Fibroblast of skin of right quadriceps (primary cell): ENCODE results near the gene ZFHX3.

Source experiments
- DNase-seq: peaks from one replicate; pipeline ENCODE4 v3.0.0-alpha.2; 2013

ZFHX3 gene

GRCh38 chr16:72926177-72927070 is 121.5 kb downstream of the ZFHX3 start:
- no peak for DNase-seq

- DNase-seq = no peak
Observed at GRCh38 chr16:72925631-72925979, 122.3 kb downstream of the ZFHX3 start.

DNA sequence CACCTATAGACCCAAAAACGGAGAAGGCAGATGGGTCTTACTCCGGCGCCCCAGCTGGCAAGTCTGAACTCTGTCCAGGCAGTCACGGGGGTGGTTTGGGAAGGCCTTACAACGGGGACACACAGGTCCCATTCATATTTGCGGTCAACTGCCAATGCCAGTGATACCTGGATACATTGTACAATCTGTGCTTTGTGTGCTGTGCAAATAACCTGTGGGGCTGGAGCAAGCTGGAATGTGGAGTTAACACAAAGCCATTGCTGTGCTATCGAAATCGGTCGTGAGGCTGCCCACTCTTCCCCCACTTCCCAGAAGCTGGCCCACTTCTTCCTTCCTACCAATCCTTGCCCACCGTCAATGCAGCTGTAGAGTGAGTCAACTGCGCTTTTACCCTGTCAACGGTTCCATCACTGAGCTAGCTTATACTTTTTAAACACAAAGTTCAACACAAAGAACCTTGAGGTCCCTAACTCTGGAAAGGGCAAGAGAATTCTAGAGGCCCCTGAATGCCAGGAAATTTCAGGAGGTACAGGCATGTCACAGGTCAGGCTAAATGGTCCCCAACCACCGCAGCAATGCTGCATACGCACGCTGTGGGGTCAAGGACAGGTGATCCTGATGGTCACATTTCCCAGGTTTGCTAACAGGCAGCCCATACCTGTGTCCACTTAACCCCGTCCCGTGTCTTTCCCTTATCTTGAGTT is 122.8 kb downstream of the ZFHX3 start:
- DNase-seq = no peak

DNA sequence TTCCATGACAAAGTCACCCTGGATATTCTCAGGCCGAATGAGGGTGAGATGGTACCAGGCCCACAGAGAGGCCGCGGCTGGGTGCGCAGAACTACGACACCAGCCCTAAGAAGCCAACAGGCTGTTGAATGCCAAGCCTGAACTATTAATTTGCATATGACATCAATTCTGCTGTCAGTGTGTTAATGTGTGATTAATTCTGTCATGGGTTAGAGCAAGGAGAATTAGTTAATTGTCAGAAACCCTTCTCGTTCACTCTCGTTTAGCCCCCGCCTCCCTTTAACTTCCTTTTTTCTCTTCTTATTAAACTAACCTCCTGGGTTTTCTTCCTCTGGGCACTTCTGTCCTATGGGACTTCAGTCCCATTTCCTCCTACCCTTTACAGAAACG is 123.4 kb downstream of the ZFHX3 start:
- no peak for DNase-seq

DNA sequence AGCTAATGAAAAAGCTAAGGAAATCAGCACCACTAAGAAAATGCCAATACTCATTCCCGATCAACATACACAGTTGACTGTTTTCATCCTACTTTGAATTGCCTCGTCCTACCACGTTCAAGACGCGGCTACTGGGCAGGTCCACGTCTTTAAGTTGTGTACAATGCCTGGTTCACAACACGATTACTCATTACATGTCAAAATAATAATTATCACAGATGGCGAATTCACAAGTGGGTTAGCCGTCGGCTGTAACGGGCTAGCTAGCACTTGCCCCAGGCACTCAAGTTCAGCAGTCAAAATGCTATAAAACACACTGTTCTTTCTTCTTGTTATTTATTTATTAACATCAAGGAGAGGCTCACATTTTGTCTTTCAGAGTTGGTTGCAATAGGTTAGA is 124.2 kb downstream of the ZFHX3 start:
- no peak for DNase-seq

GRCh38 chr16:72922714-72923113 is 125.2 kb downstream of the ZFHX3 start:
- no peak for DNase-seq

GRCh38 chr16:72921620-72922019 is 126.3 kb downstream of the ZFHX3 start:
- DNase-seq = peak; percentile 15

DNA sequence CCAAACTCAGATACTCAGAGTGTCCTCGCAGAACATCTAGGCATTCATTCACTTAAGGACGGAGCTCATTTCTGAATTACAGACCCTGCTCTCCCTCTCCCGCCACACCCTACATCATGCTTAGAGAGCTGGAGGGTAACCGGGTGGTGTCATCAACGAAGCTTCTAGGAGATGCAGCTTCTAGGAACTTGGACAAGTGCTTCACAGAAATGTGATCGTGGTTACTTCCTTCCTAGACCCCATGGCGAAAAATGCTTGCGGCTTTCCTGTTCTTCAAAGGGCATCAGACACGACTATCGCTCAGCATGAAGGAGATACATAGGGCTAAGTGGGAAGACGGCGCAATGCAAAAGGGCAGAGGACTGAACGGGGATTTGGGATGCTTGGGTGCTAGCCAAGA is 126.8 kb downstream of the ZFHX3 start:
- DNase-seq = no peak

DNA sequence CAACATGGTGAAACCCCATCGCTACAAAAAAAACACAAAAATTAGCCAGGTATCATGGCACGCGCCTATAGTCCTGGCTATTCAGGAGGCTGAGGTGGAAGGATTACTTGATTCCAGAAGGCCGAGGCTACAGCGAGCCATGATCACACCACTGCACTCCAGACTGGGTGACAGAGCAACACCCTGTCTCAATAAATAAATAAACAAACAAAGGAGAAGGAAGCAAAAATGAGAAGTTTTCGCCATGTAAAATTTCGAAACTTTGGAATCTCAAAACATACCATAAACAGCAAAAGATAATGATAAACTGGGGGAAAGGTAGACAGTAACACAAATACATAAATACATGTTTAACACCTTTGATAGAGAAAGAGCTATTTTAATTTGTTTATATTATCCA is 130.9 kb downstream of the ZFHX3 start:
- no peak for DNase-seq

DNA sequence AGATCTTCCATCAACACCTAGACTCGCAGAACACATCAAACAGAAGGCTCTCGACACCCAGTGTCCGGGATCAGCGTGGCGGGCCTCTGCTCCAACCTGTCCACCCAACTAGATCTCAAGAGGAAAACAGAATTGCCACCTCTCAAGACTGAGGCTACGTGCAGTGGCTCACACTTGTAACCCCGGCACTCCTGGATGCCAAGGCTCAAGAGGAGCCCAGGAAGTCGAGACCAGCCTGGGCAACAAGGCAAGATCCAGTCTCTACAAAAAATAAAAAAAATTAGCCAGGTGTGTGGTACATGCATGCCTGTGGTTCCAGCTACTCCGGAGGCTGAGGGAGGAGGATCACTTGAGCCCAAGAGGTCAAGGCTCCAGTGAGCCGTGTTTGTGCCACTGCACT is 132.6 kb downstream of the ZFHX3 start:
- DNase-seq = no peak

DNA sequence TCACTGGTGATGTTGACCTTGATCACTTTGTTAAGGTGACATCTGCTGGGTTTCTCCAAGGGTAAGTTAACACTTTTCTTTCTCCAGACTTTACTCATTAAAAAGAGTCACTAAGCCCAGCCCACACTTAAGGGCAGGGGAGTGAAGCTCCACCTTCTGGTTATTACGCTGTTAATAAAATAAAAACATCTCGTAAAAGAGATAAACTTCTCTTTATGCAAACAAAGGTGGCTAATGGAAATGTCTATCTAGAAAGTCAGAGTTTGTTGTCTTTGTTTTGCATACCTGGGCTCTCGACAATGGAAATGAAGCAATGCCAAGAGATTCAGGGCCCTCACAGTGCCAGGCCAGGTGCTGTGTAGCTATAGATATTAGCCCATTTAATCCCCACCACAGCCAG is 134.4 kb downstream of the ZFHX3 start:
- DNase-seq = no peak

- no peak for DNase-seq
Observed at GRCh38 chr16:72911971-72912370, 136.0 kb downstream of the ZFHX3 start.

- DNase-seq = no peak
Observed at GRCh38 chr16:72910875-72911274, 137.1 kb downstream of the ZFHX3 start.

DNA sequence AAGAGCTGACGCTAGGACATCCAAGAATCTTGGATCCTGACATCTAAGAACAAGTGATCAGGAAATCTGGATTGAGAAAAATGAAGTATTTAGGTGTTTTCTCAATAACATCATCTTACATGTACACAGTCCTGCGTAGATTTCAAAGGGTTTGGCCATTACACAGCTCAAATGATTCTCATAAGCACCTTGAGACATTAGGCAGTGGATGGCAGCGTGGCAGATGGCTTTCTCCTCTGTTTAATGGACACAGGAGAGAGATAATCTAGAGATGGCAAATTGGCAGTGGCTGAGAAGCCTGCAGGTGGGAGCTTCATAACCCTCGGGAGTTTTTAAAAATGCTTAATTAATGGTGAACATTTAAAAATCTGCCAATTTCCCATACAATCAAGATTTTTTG is 137.5 kb downstream of the ZFHX3 start:
- DNase-seq = no peak

GRCh38 chr16:72909196-72909595 is 138.7 kb downstream of the ZFHX3 start:
- no peak for DNase-seq

DNA sequence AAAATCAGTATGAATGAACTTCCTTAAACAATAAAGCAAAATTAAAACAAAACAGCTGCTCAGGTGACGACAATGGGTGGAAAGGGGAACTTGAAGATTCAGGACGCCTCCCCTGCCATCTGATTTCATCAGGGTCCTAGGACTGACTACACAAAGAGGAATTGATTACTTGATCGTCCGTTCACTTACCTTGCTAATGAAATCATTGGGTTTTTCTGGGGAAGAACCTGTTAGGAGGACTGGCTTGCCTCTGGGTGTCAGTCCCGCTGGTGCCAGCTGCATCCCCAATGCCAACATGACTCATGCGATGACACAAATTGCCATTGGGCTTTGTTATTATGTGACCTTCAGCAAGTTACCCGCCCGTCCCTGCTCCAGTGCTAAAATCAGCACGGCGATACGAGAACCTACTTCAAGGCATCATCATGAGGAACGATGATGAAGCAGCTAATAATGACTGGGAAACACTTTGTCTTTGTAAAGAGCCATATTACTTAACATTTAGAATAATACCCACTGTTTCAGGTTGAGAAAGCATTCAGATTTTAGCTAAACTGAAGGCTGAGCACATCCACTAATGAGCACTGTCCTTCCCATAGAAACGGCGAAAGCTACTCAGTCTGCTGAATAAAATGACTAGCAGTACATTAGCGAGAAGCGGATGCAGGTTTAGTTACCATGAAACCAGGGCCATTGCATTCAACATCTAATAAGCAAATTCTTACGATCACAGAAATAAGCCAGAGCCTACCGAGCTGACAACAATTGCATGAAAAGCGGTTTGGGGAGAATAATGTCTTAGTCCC is 139.4 kb downstream of the ZFHX3 start:
- no peak for DNase-seq

GRCh38 chr16:72905581-72905980 is 142.3 kb downstream of the ZFHX3 start:
- DNase-seq = peak; percentile 57

DNA sequence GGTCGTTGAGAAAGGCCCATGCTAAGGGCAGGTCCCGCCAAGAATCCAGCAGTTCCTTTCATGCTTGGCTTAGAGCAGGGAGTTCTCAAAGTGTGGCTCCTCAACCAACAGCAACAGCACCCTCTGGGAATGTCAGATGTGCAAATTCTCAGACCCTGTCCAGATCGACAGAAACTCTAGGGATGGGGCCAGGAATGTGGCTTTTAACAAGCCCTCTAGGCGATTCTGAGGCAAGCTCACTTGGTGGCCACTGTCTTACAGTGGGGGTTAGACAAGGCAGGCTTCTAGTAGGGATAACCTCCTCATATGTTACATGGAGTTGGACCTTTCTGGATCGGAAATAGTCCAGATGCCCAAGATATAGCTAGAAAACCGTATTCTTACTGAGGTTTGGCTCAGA is 144.8 kb downstream of the ZFHX3 start:
- DNase-seq = no peak

DNA sequence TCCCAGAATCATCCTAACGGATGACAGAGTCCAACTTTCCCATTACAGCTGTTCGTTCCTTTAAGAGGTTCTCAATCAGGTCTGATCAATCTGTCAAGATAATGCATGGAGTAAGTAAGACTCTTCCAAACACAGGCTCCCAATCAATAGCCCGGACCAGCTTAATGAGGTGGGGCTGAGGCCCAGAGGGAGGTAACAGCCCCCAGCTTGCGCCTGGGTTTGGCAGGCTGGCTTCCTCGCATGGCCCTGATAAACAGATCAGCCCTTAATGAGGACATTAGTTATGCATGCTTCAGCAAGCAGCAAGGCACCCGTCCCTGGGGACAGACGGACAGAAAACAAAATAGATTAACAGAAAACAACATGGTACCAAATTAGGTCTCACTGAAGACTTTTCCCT is 145.7 kb downstream of the ZFHX3 start:
- no peak for DNase-seq

GRCh38 chr16:72901000-72901627 is 146.8 kb downstream of the ZFHX3 start:
- no peak for DNase-seq

- DNase-seq = no peak
Observed at GRCh38 chr16:72898216-72898825, 149.6 kb downstream of the ZFHX3 start.

- no peak for DNase-seq
Observed at GRCh38 chr16:72897707-72898106, 150.2 kb downstream of the ZFHX3 start.
